ENCODE measurements around the gene ZNF536. TPM values are rescaled to one million over a fixed set of nuclear protein-coding genes. Genes with fewer than 3 reads are reported as not detected.

ZNF536 gene
- total and polyA plus RNA-seq, 3 donors from 2014 or later = 6.6 to 57.6 (median 35.1) TPM

DNA sequence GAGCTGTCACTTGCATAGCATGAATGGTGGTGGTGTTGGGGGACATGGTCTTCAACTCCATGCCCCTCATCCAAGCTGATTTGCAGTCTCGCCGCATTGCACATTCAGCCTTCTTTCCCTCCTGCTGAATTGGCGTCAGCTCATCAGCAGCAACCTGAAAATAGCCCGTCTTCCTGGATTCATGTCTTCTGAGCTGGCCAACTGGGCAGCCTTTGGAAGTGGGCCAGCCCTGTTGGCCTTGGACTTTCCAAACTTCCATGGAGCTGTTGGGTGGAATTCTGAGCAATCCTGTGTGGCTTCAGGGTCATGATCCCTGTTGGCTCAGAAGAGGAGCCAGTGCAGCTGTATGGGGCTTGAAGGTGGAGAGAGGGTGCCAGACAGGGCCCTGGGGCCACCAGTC is 68.8 kb downstream of the ZNF536 start:
- no peak for TF ChIP-seq POLR2A (IDR thresholded peaks at IDR 0.05)
- TF ChIP-seq, protein P1, sequence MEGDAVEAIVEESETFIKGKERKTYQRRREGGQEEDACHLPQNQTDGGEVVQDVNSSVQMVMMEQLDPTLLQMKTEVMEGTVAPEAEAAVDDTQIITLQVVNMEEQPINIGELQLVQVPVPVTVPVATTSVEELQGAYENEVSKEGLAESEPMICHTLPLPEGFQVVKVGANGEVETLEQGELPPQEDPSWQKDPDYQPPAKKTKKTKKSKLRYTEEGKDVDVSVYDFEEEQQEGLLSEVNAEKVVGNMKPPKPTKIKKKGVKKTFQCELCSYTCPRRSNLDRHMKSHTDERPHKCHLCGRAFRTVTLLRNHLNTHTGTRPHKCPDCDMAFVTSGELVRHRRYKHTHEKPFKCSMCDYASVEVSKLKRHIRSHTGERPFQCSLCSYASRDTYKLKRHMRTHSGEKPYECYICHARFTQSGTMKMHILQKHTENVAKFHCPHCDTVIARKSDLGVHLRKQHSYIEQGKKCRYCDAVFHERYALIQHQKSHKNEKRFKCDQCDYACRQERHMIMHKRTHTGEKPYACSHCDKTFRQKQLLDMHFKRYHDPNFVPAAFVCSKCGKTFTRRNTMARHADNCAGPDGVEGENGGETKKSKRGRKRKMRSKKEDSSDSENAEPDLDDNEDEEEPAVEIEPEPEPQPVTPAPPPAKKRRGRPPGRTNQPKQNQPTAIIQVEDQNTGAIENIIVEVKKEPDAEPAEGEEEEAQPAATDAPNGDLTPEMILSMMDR (IDR thresholded peaks at IDR 0.05) = no peak
- WGBS, 2 donors = 70 to 83% methylated on average over 4 of the region's 4 CpGs
- H3K36me3 ChIP-seq (ENCODE audit: low read depth, missing control alignments) = no peaks in the 10 kb centered on the region
- intact Hi-C loops (cut with DNase I; ENCODE audit: low total_unique reads) = no loop called here
- no peaks in the 10 kb centered on the region for H3K4me1 ChIP-seq
- H3K4me3 ChIP-seq = no peak overlapping the region
- no peak for DNase-seq
- no peaks in the 10 kb centered on the region for H3K27me3 ChIP-seq
- H3K9me3 ChIP-seq = no peaks in the 10 kb centered on the region
- no peak overlapping the region for H3K27ac ChIP-seq

DNA sequence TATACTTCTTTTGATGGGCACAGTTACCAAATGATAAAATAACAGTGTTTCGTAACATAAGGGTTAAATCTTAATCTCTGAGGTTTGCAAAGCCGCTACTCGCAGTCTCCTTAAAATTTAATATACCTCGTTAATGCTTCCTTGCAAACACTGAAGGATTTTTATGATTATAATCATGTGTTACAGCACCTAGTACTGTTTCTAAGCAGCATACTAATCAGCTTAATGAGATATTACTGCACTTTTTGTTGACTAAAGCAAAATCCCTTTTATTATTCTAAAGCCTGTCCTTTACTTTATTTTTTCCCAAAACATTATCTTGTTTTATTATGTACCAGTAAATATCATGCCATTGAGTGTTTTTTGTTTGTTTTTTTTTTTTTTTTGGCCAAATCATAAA is 70.5 kb downstream of the ZNF536 start:
- 56 to 60% methylated on average over 4 of the region's 4 CpGs for WGBS, 2 donors

DNA sequence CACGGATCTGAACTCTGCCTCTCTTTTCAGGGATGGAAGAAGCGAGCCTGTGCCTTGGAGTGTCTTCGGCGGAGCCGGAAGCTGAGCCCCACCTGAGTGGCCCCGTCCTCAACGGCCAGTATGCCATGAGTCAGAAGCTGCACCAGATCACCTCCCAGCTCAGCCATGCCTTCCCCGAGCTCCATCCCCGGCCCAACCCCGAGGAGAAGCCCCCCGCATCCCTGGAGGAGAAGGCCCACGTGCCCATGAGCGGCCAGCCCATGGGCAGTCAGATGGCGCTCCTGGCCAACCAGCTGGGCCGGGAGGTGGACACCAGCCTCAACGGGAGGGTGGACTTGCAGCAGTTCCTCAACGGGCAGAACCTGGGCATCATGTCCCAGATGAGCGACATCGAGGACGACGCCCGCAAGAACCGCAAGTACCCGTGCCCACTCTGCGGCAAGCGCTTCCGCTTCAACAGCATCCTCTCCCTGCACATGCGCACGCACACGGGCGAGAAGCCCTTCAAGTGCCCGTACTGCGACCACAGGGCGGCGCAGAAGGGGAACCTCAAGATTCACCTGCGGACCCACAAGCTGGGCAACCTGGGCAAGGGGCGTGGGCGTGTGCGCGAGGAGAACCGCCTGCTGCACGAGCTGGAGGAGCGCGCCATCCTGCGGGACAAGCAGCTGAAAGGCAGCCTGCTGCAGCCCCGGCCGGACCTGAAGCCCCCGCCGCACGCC is 71.5 kb downstream of the ZNF536 start:
- H3K9me3 ChIP-seq = no peaks in the 10 kb centered on the region
- H3K27ac ChIP-seq = no peak overlapping the region
- H3K4me1 ChIP-seq = no peaks in the 10 kb centered on the region
- TF ChIP-seq, protein P1 (IDR thresholded peaks at IDR 0.05) = no peak
- no peak for TF ChIP-seq POLR2A (IDR thresholded peaks at IDR 0.05)
- 85 to 90% methylated on average over 36 to 50 of the region's 50 CpGs for WGBS, 2 donors
- peak overlapping the region in 1 of 2 donors; percentile 13 for H3K4me3 ChIP-seq
- DNase-seq = no peak
- no peaks in the 10 kb centered on the region for H3K36me3 ChIP-seq (ENCODE audit: low read depth, missing control alignments)
- no peaks in the 10 kb centered on the region for H3K27me3 ChIP-seq
- intact Hi-C loops (cut with DNase I; ENCODE audit: low total_unique reads) = no loop called here

More for the DNA sequence above, 70.5 kb downstream of the ZNF536 start:
- intact Hi-C loops (cut with DNase I; ENCODE audit: low total_unique reads) = no loop called here
- Histone ChIP-seq H3K9me3 (no peaks in the 10 kb centered on the region), H3K36me3 (ENCODE audit: low read depth, missing control alignments) (no peaks in the 10 kb centered on the region), H3K27ac (no peak overlapping the region), H3K27me3 (no peaks in the 10 kb centered on the region), H3K4me1 (no peaks in the 10 kb centered on the region), H3K4me3 (no peak overlapping the region)
- DNase-seq = no peak
- TF ChIP-seq, protein P1 (IDR thresholded peaks at IDR 0.05) = no peak
- no peak for TF ChIP-seq POLR2A (IDR thresholded peaks at IDR 0.05)

DNA sequence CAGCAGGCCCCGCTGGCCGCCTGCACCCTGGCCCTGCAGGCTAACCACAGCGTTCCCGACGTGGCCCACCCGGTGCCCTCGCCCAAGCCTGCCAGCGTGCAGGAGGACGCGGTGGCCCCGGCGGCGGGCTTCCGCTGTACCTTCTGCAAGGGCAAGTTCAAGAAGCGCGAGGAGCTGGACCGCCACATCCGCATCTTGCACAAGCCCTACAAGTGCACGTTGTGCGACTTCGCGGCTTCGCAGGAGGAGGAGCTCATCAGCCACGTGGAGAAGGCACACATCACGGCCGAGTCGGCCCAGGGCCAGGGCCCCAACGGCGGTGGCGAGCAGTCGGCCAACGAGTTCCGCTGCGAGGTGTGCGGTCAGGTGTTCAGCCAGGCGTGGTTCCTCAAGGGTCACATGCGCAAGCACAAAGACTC is 72.1 kb downstream of the ZNF536 start:
- intact Hi-C loops (cut with DNase I; ENCODE audit: low total_unique reads) = no loop called here
- no peaks in the 10 kb centered on the region for H3K36me3 ChIP-seq (ENCODE audit: low read depth, missing control alignments)
- no peak for DNase-seq

More for the DNA sequence above, 72.1 kb downstream of the ZNF536 start:
- H3K27ac ChIP-seq = no peak overlapping the region
- TF ChIP-seq POLR2A (IDR thresholded peaks at IDR 0.05) = no peak
- TF ChIP-seq, protein P1 (IDR thresholded peaks at IDR 0.05) = no peak
- peak overlapping the region in 1 of 2 donors; percentile 13 for H3K4me3 ChIP-seq
- peaks cover 2% of the 10 kb centered on the region for H3K4me1 ChIP-seq
- WGBS, 2 donors = 94% methylated on average over 26 of the region's 37 CpGs; no CpG with 5 or more reads in 1 of the 2 donors
- no peaks in the 10 kb centered on the region for H3K27me3 ChIP-seq
- H3K9me3 ChIP-seq = no peaks in the 10 kb centered on the region
